K562 (cell line): ENCODE data around the gene DNASE1L2. TPM values are rescaled to one million over a fixed set of nuclear protein-coding genes. Genes with fewer than 3 reads are reported as not detected.

Source experiments
- ATAC-seq: fragments of 200-7000 bp; cut with Tn5 transposase; 3 replicates; pipeline ENCODE4 v1.9.1; 2020; ENCODE audit warnings: moderate library complexity
- BruUV-seq: library from RNA; stranded (reverse); fragments of 400-500 nt; replicated peaks from 2 replicates; lab custom pipeline; 2021; lab: Mats Ljungman, UMichigan
- CTCF ChIA-PET: fragments of 300-600 bp; formaldehyde crosslinking; extraction: SDS; loops from one replicate; lab custom pipeline; 2021; ENCODE audit warnings: low intra/inter-chr PET ratio; lab: Yijun Ruan, JAX
- POLR2A ChIA-PET: fragments of 300-600, 350-650 bp; sonication (Branson Sonifier 250); formaldehyde crosslinking; extraction: SDS; loops from one replicate; lab custom pipeline; 2021; ENCODE audit warnings: antibody characterized with exemption, inconsistent platforms; lab: Yijun Ruan, JAX
- DNase-seq, 4 experiments: peaks; one replicate each; pipeline versions ENCODE4 v3.0.0 to v3.0.0-alpha.2; 2011 to 2018; ENCODE audit warnings: low spot score in 3 of 4, mixed read lengths in 3 of 4; ENCODE audit errors: extremely low read depth in 1 of 4
- FAIRE-seq: peaks from 2 replicates; lab custom pipeline; 2011; peaks lifted over from hg19 to GRCh38; lab: Jason Lieb, UNC
- H2AFZ ChIP-seq: 2 replicates; pipeline ENCODE4 v1.6.0; 2011; ENCODE audit warnings: low read depth, low read length, control low read depth, inconsistent platforms
- H3K27ac ChIP-seq: fragments of 200-600 bp; 3 replicates; pipeline ENCODE4 v1.8.0; 2011; ENCODE audit warnings: low read depth, mild to moderate bottlenecking, control low read depth, inconsistent platforms, low read length, moderate library complexity, mixed read lengths; ENCODE audit errors: extremely low read depth
- H3K27me3 ChIP-seq, 2 experiments: fragments of 300-600 bp in 1 of 2; 2 replicates in 1 of 2; 3 replicates in 1 of 2; pipeline versions ENCODE4 v1.6.0 to v1.8.0; 2011; ENCODE audit warnings: inconsistent platforms in 2 of 2, low read length in 2 of 2, mild to moderate bottlenecking in 1 of 2, mixed read lengths in 1 of 2, moderate library complexity in 1 of 2; ENCODE audit not compliant: control insufficient read depth in 2 of 2, insufficient read depth in 2 of 2
- H3K36me3 ChIP-seq: fragments of 300-600 bp; 3 replicates; pipeline ENCODE4 v1.8.0; 2011; ENCODE audit warnings: mild to moderate bottlenecking, low read length, inconsistent platforms; ENCODE audit not compliant: control insufficient read depth, insufficient read depth
- H3K4me1 ChIP-seq, 2 experiments: fragments of 200-600 bp in 1 of 2; replicated peaks in 1 of 2; 2 replicates in 1 of 2; 3 replicates in 1 of 2; pipeline versions ENCODE4 v1.5.1 to v1.8.0; 2011; ENCODE audit warnings: inconsistent platforms in 2 of 2, low read length in 2 of 2, mild to moderate bottlenecking in 1 of 2, mixed read lengths in 1 of 2, moderate library complexity in 1 of 2; ENCODE audit not compliant: control insufficient read depth in 2 of 2, insufficient read depth in 2 of 2
- H3K4me2 ChIP-seq: 2 replicates; pipeline ENCODE4 v1.6.1; 2011; ENCODE audit warnings: low read length, control low read depth, inconsistent platforms, mixed read lengths; ENCODE audit not compliant: insufficient read depth
- H3K4me3 ChIP-seq: fragments of 200-600 bp; sonication (generic), shearing (Covaris generic); 2 replicates; pipeline ENCODE4 v1.5.1; 2016; ENCODE audit warnings: control low read depth, inconsistent platforms
- H3K79me2 ChIP-seq: fragments of 200-600 bp; 3 replicates; pipeline ENCODE4 v1.8.0; 2011; ENCODE audit warnings: low read length, inconsistent platforms; ENCODE audit not compliant: control insufficient read depth, insufficient read depth
- H3K9ac ChIP-seq, 2 experiments: 2 replicates each; pipeline versions ENCODE4 v1.6.0 to v1.6.1; 2011; ENCODE audit warnings: low read depth in 2 of 2, low read length in 2 of 2, control low read depth in 1 of 2, inconsistent platforms in 1 of 2, mild to moderate bottlenecking in 1 of 2, mixed read lengths in 1 of 2; ENCODE audit not compliant: insufficient read depth in 1 of 2
- H3K9me1 ChIP-seq: one replicate; pipeline ENCODE4 v1.6.0; 2011; ENCODE audit warnings: inconsistent platforms, mild to moderate bottlenecking, low read length, moderate library complexity; ENCODE audit not compliant: control insufficient read depth, insufficient read depth
- H3K9me3 ChIP-seq: replicated peaks from 2 replicates; pipeline ENCODE4 v1.5.1; 2011; ENCODE audit warnings: low read depth, low read length, inconsistent platforms; ENCODE audit not compliant: control insufficient read depth, insufficient read depth
- H4K20me1 ChIP-seq: replicated peaks from 2 replicates; pipeline ENCODE4 v1.6.1; 2011; ENCODE audit warnings: low read length, inconsistent platforms, mixed read lengths; ENCODE audit not compliant: control insufficient read depth, insufficient read depth
- GATAD2B ChIP-seq: fragments of 450-650 bp; IDR thresholded peaks from 2 replicates; pipeline ENCODE4 v1.6.1; 2017; ENCODE audit warnings: mild to moderate bottlenecking, borderline replicate concordance
- HSF4 ChIP-seq: fragments of 250-450 bp; sonication (Bioruptor Pico); IDR thresholded peaks from 2 replicates; pipeline ENCODE4 v2.1.2; 2022; ENCODE audit warnings: mild to moderate bottlenecking, moderate library complexity, borderline replicate concordance
- NR3C1 ChIP-seq: sonication (generic); formaldehyde crosslinking; IDR thresholded peaks from 2 replicates; pipeline ENCODE4 v1.8.1; 2022; ENCODE audit warnings: missing genetic modification reagents
- POLR3G ChIP-seq: IDR thresholded peaks from 2 replicates; pipeline ENCODE4 v1.6.1; 2011; ENCODE audit not compliant: insufficient read length, insufficient replicate concordance; ENCODE audit errors: extremely low read depth
- RBFOX2 ChIP-seq: fragments of 200-400 bp; formaldehyde crosslinking; IDR thresholded peaks from 2 replicates; pipeline ENCODE4 v1.6.1; 2017; ENCODE audit warnings: low read depth, mild to moderate bottlenecking, low read length, moderate library complexity
- RBM22 ChIP-seq: fragments of 200-400 bp; formaldehyde crosslinking; IDR thresholded peaks from 2 replicates; pipeline ENCODE4 v1.6.1; 2018; ENCODE audit warnings: low read length, low read depth; ENCODE audit not compliant: poor library complexity, severe bottlenecking
- ZNF174 ChIP-seq: fragments of 250-450 bp; sonication (Bioruptor Pico); IDR thresholded peaks from 2 replicates; pipeline ENCODE4 v1.4.0; 2020; ENCODE audit warnings: mild to moderate bottlenecking
- ZNF41 ChIP-seq: fragments of 250-450 bp; sonication (Bioruptor Pico); conservative IDR thresholded peaks from 2 replicates; pipeline ENCODE4 v1.4.0; 2020; ENCODE audit warnings: mild to moderate bottlenecking
- ZNF785 ChIP-seq: fragments of 250-450 bp; sonication (Bioruptor Pico); IDR thresholded peaks from 2 replicates; pipeline ENCODE4 v1.4.0; 2020; ENCODE audit warnings: mild to moderate bottlenecking
- whole genome bisulfite sequencing: fragments of 100-300 bp; shearing (Covaris generic); methylation state at CpG from one replicate; pipeline ENCODE4 v1.1.6; 2016; ENCODE audit warnings: low coverage, mixed read lengths; ENCODE audit not compliant: insufficient coverage; ENCODE audit errors: missing lambda C conversion rate; 5-methylcytosine and 5-hydroxymethylcytosine counted together
- in situ Hi-C: fragments of 300-500 bp; cut with MboI; formaldehyde crosslinking; loops from 4 replicates; pipeline ENCODE4 v1.15.0; 2018; ENCODE audit warnings: inconsistent platforms, mixed read lengths
- intact Hi-C: fragments of 100-400 bp; cut with micrococcal nuclease; formaldehyde crosslinking; loops from 2 replicates; pipeline ENCODE4 v1.14.2; 2022
- polyA plus RNA-seq, 8 experiments: library from polyadenylated mRNA; depleted of rRNA in 4 of 8; stranded (reverse) in 5 of 8; unstranded in 3 of 8; fragments of >200 nt; fragmentation: Nextera tagmentation in 2 of 8; fragmentation: Illumina TruSeq in 1 of 8; extraction: Ambion mirVana in 2 of 8; extraction: Trizol in 1 of 8; gene quantifications; 2 replicates each; pipeline versions ENCODE4 v1.2.1 to v1.2.3, GENCODE V29; 2011 to 2014; ENCODE audit warnings: inconsistent platforms in 1 of 8, missing spikeins in 1 of 8
- total RNA-seq, 7 experiments: library from RNA; depleted of rRNA in 6 of 7; stranded (reverse); fragments of >200 nt in 6 of 7; fragmentation: Illumina TruSeq in 2 of 7; extraction: Trizol in 2 of 7; gene quantifications; 2 replicates each; pipeline versions ENCODE4 v1.2.1 to v1.2.3, GENCODE V29; 2011 to 2021; ENCODE audit warnings: low replicate concordance in 1 of 7
- TF ChIP-seq, protein P1 (sequence below): fragments of 250-450 bp; sonication (Bioruptor Pico); IDR thresholded peaks from 2 replicates; pipeline ENCODE4 v1.4.0; 2020; ENCODE audit warnings: mild to moderate bottlenecking
- TF ChIP-seq, protein P2 (sequence below): sonication (generic); formaldehyde crosslinking; IDR thresholded peaks from 2 replicates; pipeline ENCODE4 v1.8.0; 2022; ENCODE audit warnings: mild to moderate bottlenecking, missing genetic modification reagents
- TF ChIP-seq, protein P3 (sequence below): fragments of 250-450 bp; sonication (Bioruptor Pico); IDR thresholded peaks from 2 replicates; pipeline ENCODE4 v1.8.0; 2021; ENCODE audit warnings: moderate library complexity, mild to moderate bottlenecking, inconsistent platforms
- TF ChIP-seq, protein P4 (sequence below): sonication (generic); formaldehyde crosslinking; IDR thresholded peaks from 2 replicates; pipeline ENCODE4 v1.8.0; 2022; ENCODE audit warnings: missing genetic modification reagents, mild to moderate bottlenecking, moderate library complexity, borderline replicate concordance
- TF ChIP-seq, protein P5 (sequence below): sonication (generic); formaldehyde crosslinking; IDR thresholded peaks from 2 replicates; pipeline ENCODE4 v1.8.1; 2023; ENCODE audit warnings: mild to moderate bottlenecking, missing genetic modification reagents
- TF ChIP-seq, protein P6 (sequence below), 2 experiments: fragments of 450-650 bp; conservative IDR thresholded peaks; 2 replicates each; pipeline ENCODE4 v1.6.1; 2017; ENCODE audit warnings: mild to moderate bottlenecking in 2 of 2, moderate library complexity in 2 of 2

Gene DNASE1L2
- total and polyA plus RNA-seq, 9 of the 15 experiments (the other 6 are each of a cell fraction or from before 2014, with no cell fraction given): 0.08 to 2.7 (median 1.7) TPM; not detected in 1

DNA sequence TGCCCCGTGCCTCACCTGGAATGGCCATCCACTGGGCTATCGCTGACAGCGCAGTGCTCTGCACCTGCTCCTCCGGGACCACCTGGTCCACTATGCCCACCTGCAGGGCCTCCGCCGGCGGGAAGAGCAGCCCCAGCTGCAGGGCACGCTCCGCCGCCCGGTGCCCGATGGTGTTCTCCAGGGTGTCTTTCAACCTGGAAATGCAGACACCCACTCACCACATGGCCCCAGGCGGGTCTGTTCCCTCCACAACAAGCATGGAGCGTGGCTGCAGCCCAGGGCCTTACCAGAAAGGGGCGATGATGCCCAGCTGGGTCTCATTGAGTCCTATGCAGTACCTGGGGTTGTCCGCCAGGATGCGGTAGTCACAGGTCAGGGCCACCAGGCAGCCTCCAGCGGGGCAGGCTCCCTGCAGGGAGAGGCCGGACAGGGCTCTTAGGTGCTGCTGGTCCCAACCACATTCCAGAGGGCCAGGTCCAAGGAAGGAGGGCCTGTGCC is 6.8 kb downstream of the DNASE1L2 start:
- ATAC-seq (no peak), DNase-seq (peak in 1 of 4 experiments; percentile 32), FAIRE-seq (no peak)
- Histone ChIP-seq H3K9ac (no peak overlapping the region; a peak in 1 of 4 replicates), H4K20me1 (no peaks in the 10 kb centered on the region), H3K4me2 (no peak overlapping the region), H3K4me3 (no peak overlapping the region), H3K9me3 (no peaks in the 10 kb centered on the region), H3K36me3 (peaks cover 74% of the 10 kb centered on the region; the same call in 2 of the 3 replicates), H3K79me2 (peaks cover 15% of the 10 kb centered on the region), H3K27me3 (no peaks in the 10 kb centered on the region), H3K27ac (no peak overlapping the region), H3K4me1 (peaks cover 0 to 47% of the 10 kb centered on the region in 2 experiments; a peak in 2 of 5 replicates), H3K9me1 (no peaks in the 10 kb centered on the region), H2AFZ (no peak overlapping the region)
- POLR2A ChIA-PET: interaction anchor here (0.6 to 6.6 kb wide), 3 partner anchors 8 to 29 kb away, joined by 5 to 39 read pairs (median 19); partner anchors contain the start of genes ECI1 and PGP
- in situ Hi-C loops: no loop called here
- 93% methylated on average over 18 of the region's 19 CpGs for WGBS
- no TSS peak for BruUV-seq
- intact Hi-C loops: no loop called here
- CTCF ChIA-PET: no interaction called here
- TF ChIP-seq, protein P1, sequence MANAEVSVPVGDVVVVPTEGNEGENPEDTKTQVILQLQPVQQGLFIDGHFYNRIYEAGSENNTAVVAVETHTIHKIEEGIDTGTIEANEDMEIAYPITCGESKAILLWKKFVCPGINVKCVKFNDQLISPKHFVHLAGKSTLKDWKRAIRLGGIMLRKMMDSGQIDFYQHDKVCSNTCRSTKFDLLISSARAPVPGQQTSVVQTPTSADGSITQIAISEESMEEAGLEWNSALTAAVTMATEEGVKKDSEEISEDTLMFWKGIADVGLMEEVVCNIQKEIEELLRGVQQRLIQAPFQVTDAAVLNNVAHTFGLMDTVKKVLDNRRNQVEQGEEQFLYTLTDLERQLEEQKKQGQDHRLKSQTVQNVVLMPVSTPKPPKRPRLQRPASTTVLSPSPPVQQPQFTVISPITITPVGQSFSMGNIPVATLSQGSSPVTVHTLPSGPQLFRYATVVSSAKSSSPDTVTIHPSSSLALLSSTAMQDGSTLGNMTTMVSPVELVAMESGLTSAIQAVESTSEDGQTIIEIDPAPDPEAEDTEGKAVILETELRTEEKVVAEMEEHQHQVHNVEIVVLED (CRISPR knock-in tag): no peak
- TF ChIP-seq ZNF41 (no peak), POLR3G (no peak), NR3C1 (no peak), GATAD2B (no peak), RBM22 (peak; percentile 57), RBFOX2 (peak; percentile 55; the same call in 1 of the 2 replicates), HSF4 (CRISPR knock-in tag) (no peak), ZNF174 (no peak), ZNF785 (CRISPR knock-in tag) (no peak)
- TF ChIP-seq, protein P2, sequence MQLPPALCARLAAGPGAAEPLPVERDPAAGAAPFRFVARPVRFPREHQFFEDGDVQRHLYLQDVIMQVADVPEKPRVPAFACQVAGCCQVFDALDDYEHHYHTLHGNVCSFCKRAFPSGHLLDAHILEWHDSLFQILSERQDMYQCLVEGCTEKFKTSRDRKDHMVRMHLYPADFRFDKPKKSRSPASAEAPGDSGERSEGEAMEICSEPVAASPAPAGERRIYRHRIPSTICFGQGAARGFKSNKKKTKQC (CRISPR knock-in tag): no peak
- TF ChIP-seq, protein P3, sequence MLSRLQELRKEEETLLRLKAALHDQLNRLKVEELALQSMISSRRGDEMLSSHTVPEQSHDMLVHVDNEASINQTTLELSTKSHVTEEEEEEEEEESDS (CRISPR knock-in tag): no peak
- TF ChIP-seq, protein P4, sequence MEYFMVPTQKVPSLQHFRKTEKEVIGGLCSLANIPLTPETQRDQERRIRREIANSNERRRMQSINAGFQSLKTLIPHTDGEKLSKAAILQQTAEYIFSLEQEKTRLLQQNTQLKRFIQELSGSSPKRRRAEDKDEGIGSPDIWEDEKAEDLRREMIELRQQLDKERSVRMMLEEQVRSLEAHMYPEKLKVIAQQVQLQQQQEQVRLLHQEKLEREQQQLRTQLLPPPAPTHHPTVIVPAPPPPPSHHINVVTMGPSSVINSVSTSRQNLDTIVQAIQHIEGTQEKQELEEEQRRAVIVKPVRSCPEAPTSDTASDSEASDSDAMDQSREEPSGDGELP (CRISPR knock-in tag): 0 out of 2 replicates have a peak, but pooled peaks have one; percentile 27
- TF ChIP-seq, protein P5, sequence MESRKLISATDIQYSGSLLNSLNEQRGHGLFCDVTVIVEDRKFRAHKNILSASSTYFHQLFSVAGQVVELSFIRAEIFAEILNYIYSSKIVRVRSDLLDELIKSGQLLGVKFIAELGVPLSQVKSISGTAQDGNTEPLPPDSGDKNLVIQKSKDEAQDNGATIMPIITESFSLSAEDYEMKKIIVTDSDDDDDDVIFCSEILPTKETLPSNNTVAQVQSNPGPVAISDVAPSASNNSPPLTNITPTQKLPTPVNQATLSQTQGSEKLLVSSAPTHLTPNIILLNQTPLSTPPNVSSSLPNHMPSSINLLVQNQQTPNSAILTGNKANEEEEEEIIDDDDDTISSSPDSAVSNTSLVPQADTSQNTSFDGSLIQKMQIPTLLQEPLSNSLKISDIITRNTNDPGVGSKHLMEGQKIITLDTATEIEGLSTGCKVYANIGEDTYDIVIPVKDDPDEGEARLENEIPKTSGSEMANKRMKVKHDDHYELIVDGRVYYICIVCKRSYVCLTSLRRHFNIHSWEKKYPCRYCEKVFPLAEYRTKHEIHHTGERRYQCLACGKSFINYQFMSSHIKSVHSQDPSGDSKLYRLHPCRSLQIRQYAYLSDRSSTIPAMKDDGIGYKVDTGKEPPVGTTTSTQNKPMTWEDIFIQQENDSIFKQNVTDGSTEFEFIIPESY: peak; percentile 90
- TF ChIP-seq, protein P6, sequence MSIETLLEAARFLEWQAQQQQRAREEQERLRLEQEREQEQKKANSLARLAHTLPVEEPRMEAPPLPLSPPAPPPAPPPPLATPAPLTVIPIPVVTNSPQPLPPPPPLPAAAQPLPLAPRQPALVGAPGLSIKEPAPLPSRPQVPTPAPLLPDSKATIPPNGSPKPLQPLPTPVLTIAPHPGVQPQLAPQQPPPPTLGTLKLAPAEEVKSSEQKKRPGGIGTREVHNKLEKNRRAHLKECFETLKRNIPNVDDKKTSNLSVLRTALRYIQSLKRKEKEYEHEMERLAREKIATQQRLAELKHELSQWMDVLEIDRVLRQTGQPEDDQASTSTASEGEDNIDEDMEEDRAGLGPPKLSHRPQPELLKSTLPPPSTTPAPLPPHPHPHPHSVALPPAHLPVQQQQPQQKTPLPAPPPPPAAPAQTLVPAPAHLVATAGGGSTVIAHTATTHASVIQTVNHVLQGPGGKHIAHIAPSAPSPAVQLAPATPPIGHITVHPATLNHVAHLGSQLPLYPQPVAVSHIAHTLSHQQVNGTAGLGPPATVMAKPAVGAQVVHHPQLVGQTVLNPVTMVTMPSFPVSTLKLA (conservative IDR thresholded peaks at IDR 0.05): no peak
